Medulla oblongata (tissue), 1 donor: Measurements from ENCODE around the gene PTTG1.
"Not testable (repeated sequence)": the region's sequence is repeated elsewhere in the genome, so short reads cannot be mapped to it uniquely, and the experiment has no call there.

ENCODE experiments used
- DNase-seq: peaks from one replicate; pipeline ENCODE4 v3.0.0-alpha.2; 2015; ENCODE audit errors: extremely low spot score

Gene PTTG1

GRCh38 chr5:160423099-160423498 lies 1.4 kb downstream of the PTTG1 start:
- DNase-seq: no peak

GRCh38 chr5:160427607-160428006 lies 6.0 kb downstream of the PTTG1 start:
- no peak for DNase-seq

GRCh38 chr5:160432196-160432595 lies 10.5 kb downstream of the PTTG1 start:
- no peak for DNase-seq

- DNase-seq: no peak
Measured at GRCh38 chr5:160432787-160433186, 11.1 kb downstream of the PTTG1 start.

- no peak for DNase-seq
Measured at GRCh38 chr5:160434022-160434531, 12.4 kb downstream of the PTTG1 start.

- DNase-seq: no peak
Measured at GRCh38 chr5:160435532-160435931, 13.9 kb downstream of the PTTG1 start.

GRCh38 chr5:160436017-160436416 lies 14.4 kb downstream of the PTTG1 start:
- DNase-seq: no peak

GRCh38 chr5:160436661-160437060 lies 15.0 kb downstream of the PTTG1 start:
- not testable (repeated sequence) for DNase-seq

- no peak for DNase-seq
Measured at GRCh38 chr5:160437271-160437670, 15.6 kb downstream of the PTTG1 start.

GRCh38 chr5:160438316-160439204 lies 16.9 kb downstream of the PTTG1 start:
- peak; percentile 87 for DNase-seq

- peak; percentile 92 for DNase-seq
Measured at GRCh38 chr5:160439205-160439600, 17.5 kb downstream of the PTTG1 start.

GRCh38 chr5:160441311-160441781 lies 19.7 kb downstream of the PTTG1 start:
- DNase-seq: no peak

- peak; percentile 55 for DNase-seq
Measured at GRCh38 chr5:160442824-160443431, 21.3 kb downstream of the PTTG1 start.

GRCh38 chr5:160444407-160444806 lies 22.8 kb downstream of the PTTG1 start:
- no peak for DNase-seq

- no peak for DNase-seq
Measured at GRCh38 chr5:160445132-160445531, 23.5 kb downstream of the PTTG1 start.

- DNase-seq: no peak
Measured at GRCh38 chr5:160445751-160446150, 24.1 kb downstream of the PTTG1 start.

GRCh38 chr5:160448886-160449285 lies 27.2 kb downstream of the PTTG1 start:
- DNase-seq: no peak

GRCh38 chr5:160449458-160449857 lies 27.8 kb downstream of the PTTG1 start:
- DNase-seq: no peak

- DNase-seq: no peak
Measured at GRCh38 chr5:160450164-160450932, 28.7 kb downstream of the PTTG1 start.

GRCh38 chr5:160451281-160451680 lies 29.6 kb downstream of the PTTG1 start:
- DNase-seq: no peak

- DNase-seq: no peak
Measured at GRCh38 chr5:160452036-160452435, 30.4 kb downstream of the PTTG1 start.

- DNase-seq: peak; percentile 22
Measured at GRCh38 chr5:160452795-160453194, 31.1 kb downstream of the PTTG1 start.
